GM23338 (cell line): ENCODE measurements around the gene LOXL1. TPM values are rescaled to one million over a fixed set of nuclear protein-coding genes. Genes with fewer than 3 reads are reported as not detected.

Experiments used
- ATAC-seq: fragments of 200-7000 bp; cut with Tn5 transposase; 3 replicates; pipeline ENCODE4 v1.9.1; 2020
- DNase-seq: peaks from one replicate; pipeline ENCODE4 v3.0.0-alpha.2; 2015; ENCODE audit warnings: low spot score
- H2AFZ ChIP-seq: fragments of 200-600 bp; sonication (generic); 2 replicates; pipeline ENCODE4 v1.8.0; 2016; ENCODE audit warnings: antibody characterized with exemption, mild to moderate bottlenecking, moderate library complexity
- H3F3A ChIP-seq: fragments of 200-600 bp; sonication (generic); replicated peaks from 2 replicates; pipeline ENCODE4 v1.8.0; 2017; ENCODE audit warnings: antibody characterized with exemption, mixed run types, low read depth
- H3K27ac ChIP-seq: fragments of 200-600 bp; sonication (generic); 2 replicates; pipeline ENCODE4 v1.6.1; 2016; ENCODE audit warnings: low read depth
- H3K27me3 ChIP-seq: fragments of 200-600 bp; sonication (generic); 2 replicates; pipeline ENCODE4 v1.8.0; 2016; ENCODE audit warnings: mild to moderate bottlenecking, mixed run types, moderate library complexity; ENCODE audit not compliant: insufficient read depth
- H3K36me3 ChIP-seq: fragments of 200-600 bp; sonication (generic); 2 replicates; pipeline ENCODE4 v1.8.0; 2016; ENCODE audit warnings: mild to moderate bottlenecking; ENCODE audit not compliant: insufficient read depth
- H3K4me1 ChIP-seq: fragments of 200-600 bp; sonication (generic); 2 replicates; pipeline ENCODE4 v1.8.0; 2016; ENCODE audit warnings: mild to moderate bottlenecking, moderate library complexity; ENCODE audit not compliant: insufficient read depth
- H3K4me2 ChIP-seq: fragments of 200-600 bp; sonication (generic); 2 replicates; pipeline ENCODE4 v1.7.1; 2017; ENCODE audit warnings: mixed run types
- H3K4me3 ChIP-seq: fragments of 200-600 bp; sonication (generic); 2 replicates; pipeline ENCODE4 v1.6.1; 2016; ENCODE audit warnings: mixed run types
- H3K79me2 ChIP-seq: fragments of 200-600 bp; sonication (generic); replicated peaks from 2 replicates; pipeline ENCODE4 v1.8.0; 2017; ENCODE audit warnings: mild to moderate bottlenecking; ENCODE audit not compliant: insufficient read depth
- H3K9me2 ChIP-seq: fragments of 200-600 bp; sonication (generic); 2 replicates; pipeline ENCODE4 v1.8.0; 2017; ENCODE audit not compliant: insufficient read depth
- H4K20me1 ChIP-seq: fragments of 200-600 bp; sonication (generic); replicated peaks from 2 replicates; pipeline ENCODE4 v1.8.0; 2017; ENCODE audit warnings: mild to moderate bottlenecking; ENCODE audit not compliant: insufficient read depth
- H3K27ac Mint-ChIP-seq: 2 replicates; pipeline ENCODE4 v1.8.0; 2020; ENCODE audit warnings: inconsistent platforms, mild to moderate bottlenecking, moderate library complexity, mixed read lengths
- H3K27me3 Mint-ChIP-seq: 3 replicates; pipeline ENCODE4 v1.8.0; 2022; ENCODE audit warnings: low read depth, mild to moderate bottlenecking, moderate library complexity, mixed read lengths, inconsistent platforms; ENCODE audit not compliant: insufficient read depth, poor library complexity
- H3K36me3 Mint-ChIP-seq: 3 replicates; pipeline ENCODE4 v1.8.0; 2021; ENCODE audit warnings: low read depth, mild to moderate bottlenecking, inconsistent platforms, moderate library complexity, mixed read lengths
- H3K4me1 Mint-ChIP-seq: 3 replicates; pipeline ENCODE4 v1.8.0; 2020; ENCODE audit warnings: mild to moderate bottlenecking, inconsistent platforms, mixed read lengths
- H3K4me3 Mint-ChIP-seq: 3 replicates; pipeline ENCODE4 v1.8.0; 2021; ENCODE audit warnings: moderate library complexity, mild to moderate bottlenecking, inconsistent platforms, mixed read lengths
- H3K9me3 Mint-ChIP-seq: 3 replicates; pipeline ENCODE4 v1.8.0; 2020; ENCODE audit warnings: moderate library complexity, mild to moderate bottlenecking, inconsistent platforms, mixed read lengths
- CREB1 ChIP-seq: fragments of 250-450 bp; sonication (Bioruptor Pico); IDR thresholded peaks from 2 replicates; pipeline ENCODE4 v1.5.0; 2020; ENCODE audit warnings: low read depth, mild to moderate bottlenecking, moderate library complexity
- CTCF ChIP-seq, 2 experiments: fragments of 200-600 bp in 1 of 2; sonication (generic) in 1 of 2; conservative IDR thresholded peaks; 2 replicates each; pipeline versions ENCODE4 v1.5.1 to v1.6.1; 2016 to 2017; ENCODE audit warnings: antibody characterized with exemption in 2 of 2, low read depth in 2 of 2, mild to moderate bottlenecking in 2 of 2, moderate library complexity in 1 of 2
- EZH2phosphoT487 ChIP-seq: fragments of 200-600 bp; sonication (generic); IDR thresholded peaks from one replicate; pipeline ENCODE4 v1.8.1; 2018; ENCODE audit warnings: antibody characterized with exemption; ENCODE audit not compliant: unreplicated experiment
- JUNB ChIP-seq: IDR thresholded peaks from one replicate; pipeline ENCODE4 v1.6.1; 2016; ENCODE audit warnings: antibody characterized with exemption; ENCODE audit not compliant: unreplicated experiment
- REST ChIP-seq: IDR thresholded peaks from one replicate; pipeline ENCODE4 v1.6.1; 2018; ENCODE audit warnings: antibody characterized with exemption; ENCODE audit not compliant: unreplicated experiment
- STAT1 ChIP-seq: IDR thresholded peaks from one replicate; pipeline ENCODE4 v1.6.1; 2016; ENCODE audit warnings: antibody characterized with exemption; ENCODE audit not compliant: unreplicated experiment
- ZNF331 ChIP-seq: fragments of 250-450 bp; sonication (Bioruptor Pico); IDR thresholded peaks from 2 replicates; pipeline ENCODE4 v1.5.0; 2020; ENCODE audit warnings: low read depth, mild to moderate bottlenecking, moderate library complexity
- polyA plus RNA-seq: library from polyadenylated mRNA; unstranded; fragments of >200 nt; fragmentation: Nextera tagmentation; extraction: Ambion mirVana; gene quantifications from 2 replicates; pipeline ENCODE4 v1.2.1, GENCODE V29; 2016
- total RNA-seq: library from RNA; depleted of rRNA; stranded (reverse); fragments of >200 nt; shearing (Covaris generic); gene quantifications from 2 replicates; pipeline ENCODE4 v1.2.3, GENCODE V29; 2014
- TF ChIP-seq, protein P1 (sequence below): fragments of 250-450 bp; sonication (Bioruptor Pico); IDR thresholded peaks from 2 replicates; pipeline ENCODE4 v1.5.0; 2020; ENCODE audit warnings: mild to moderate bottlenecking, moderate library complexity

Gene LOXL1
- total and polyA plus RNA-seq, 2 experiments from 2014 or later, result 6.9 to 10.8 TPM

GRCh38 chr15:73889762-73890124, 36.5 kb upstream of the LOXL1 start:
- H3K27ac Mint-ChIP-seq, result no peak overlapping the region

More at GRCh38 chr15:73889762-73890124, 36.5 kb upstream of the LOXL1 start:
- ATAC-seq (no peak), DNase-seq (no peak)
- Histone ChIP-seq H3K4me3 (no peak overlapping the region), H3F3A (no peaks in the 10 kb centered on the region), H3K27ac (no peak overlapping the region), H3K4me2 (no peak overlapping the region), H3K79me2 (no peaks in the 10 kb centered on the region), H3K4me1 (no peaks in the 10 kb centered on the region), H3K9me2 (no peaks in the 10 kb centered on the region), H4K20me1 (no peaks in the 10 kb centered on the region), H2AFZ (no peak overlapping the region), H3K36me3 (no peaks in the 10 kb centered on the region), H3K27me3 (no peaks in the 10 kb centered on the region)
- Mint-ChIP-seq H3K9me3 (peaks cover 24% of the 10 kb centered on the region), H3K36me3 (peaks cover 8% of the 10 kb centered on the region), H3K4me1 (peaks cover 6% of the 10 kb centered on the region; the same call in 2 of the 3 replicates), H3K27me3 (peaks cover 6% of the 10 kb centered on the region), H3K4me3 (no peak overlapping the region; the same call in 2 of the 3 replicates)
- TF ChIP-seq ZNF331 (CRISPR knock-in tag) (no peak), CTCF (conservative IDR thresholded peaks at IDR 0.05; ENCODE audit: low read depth in 2 of 2) (no peak), JUNB (no peak), CREB1 (CRISPR knock-in tag) (no peak), EZH2phosphoT487 (no peak), REST (no peak), STAT1 (no peak)
- TF ChIP-seq, protein P1, sequence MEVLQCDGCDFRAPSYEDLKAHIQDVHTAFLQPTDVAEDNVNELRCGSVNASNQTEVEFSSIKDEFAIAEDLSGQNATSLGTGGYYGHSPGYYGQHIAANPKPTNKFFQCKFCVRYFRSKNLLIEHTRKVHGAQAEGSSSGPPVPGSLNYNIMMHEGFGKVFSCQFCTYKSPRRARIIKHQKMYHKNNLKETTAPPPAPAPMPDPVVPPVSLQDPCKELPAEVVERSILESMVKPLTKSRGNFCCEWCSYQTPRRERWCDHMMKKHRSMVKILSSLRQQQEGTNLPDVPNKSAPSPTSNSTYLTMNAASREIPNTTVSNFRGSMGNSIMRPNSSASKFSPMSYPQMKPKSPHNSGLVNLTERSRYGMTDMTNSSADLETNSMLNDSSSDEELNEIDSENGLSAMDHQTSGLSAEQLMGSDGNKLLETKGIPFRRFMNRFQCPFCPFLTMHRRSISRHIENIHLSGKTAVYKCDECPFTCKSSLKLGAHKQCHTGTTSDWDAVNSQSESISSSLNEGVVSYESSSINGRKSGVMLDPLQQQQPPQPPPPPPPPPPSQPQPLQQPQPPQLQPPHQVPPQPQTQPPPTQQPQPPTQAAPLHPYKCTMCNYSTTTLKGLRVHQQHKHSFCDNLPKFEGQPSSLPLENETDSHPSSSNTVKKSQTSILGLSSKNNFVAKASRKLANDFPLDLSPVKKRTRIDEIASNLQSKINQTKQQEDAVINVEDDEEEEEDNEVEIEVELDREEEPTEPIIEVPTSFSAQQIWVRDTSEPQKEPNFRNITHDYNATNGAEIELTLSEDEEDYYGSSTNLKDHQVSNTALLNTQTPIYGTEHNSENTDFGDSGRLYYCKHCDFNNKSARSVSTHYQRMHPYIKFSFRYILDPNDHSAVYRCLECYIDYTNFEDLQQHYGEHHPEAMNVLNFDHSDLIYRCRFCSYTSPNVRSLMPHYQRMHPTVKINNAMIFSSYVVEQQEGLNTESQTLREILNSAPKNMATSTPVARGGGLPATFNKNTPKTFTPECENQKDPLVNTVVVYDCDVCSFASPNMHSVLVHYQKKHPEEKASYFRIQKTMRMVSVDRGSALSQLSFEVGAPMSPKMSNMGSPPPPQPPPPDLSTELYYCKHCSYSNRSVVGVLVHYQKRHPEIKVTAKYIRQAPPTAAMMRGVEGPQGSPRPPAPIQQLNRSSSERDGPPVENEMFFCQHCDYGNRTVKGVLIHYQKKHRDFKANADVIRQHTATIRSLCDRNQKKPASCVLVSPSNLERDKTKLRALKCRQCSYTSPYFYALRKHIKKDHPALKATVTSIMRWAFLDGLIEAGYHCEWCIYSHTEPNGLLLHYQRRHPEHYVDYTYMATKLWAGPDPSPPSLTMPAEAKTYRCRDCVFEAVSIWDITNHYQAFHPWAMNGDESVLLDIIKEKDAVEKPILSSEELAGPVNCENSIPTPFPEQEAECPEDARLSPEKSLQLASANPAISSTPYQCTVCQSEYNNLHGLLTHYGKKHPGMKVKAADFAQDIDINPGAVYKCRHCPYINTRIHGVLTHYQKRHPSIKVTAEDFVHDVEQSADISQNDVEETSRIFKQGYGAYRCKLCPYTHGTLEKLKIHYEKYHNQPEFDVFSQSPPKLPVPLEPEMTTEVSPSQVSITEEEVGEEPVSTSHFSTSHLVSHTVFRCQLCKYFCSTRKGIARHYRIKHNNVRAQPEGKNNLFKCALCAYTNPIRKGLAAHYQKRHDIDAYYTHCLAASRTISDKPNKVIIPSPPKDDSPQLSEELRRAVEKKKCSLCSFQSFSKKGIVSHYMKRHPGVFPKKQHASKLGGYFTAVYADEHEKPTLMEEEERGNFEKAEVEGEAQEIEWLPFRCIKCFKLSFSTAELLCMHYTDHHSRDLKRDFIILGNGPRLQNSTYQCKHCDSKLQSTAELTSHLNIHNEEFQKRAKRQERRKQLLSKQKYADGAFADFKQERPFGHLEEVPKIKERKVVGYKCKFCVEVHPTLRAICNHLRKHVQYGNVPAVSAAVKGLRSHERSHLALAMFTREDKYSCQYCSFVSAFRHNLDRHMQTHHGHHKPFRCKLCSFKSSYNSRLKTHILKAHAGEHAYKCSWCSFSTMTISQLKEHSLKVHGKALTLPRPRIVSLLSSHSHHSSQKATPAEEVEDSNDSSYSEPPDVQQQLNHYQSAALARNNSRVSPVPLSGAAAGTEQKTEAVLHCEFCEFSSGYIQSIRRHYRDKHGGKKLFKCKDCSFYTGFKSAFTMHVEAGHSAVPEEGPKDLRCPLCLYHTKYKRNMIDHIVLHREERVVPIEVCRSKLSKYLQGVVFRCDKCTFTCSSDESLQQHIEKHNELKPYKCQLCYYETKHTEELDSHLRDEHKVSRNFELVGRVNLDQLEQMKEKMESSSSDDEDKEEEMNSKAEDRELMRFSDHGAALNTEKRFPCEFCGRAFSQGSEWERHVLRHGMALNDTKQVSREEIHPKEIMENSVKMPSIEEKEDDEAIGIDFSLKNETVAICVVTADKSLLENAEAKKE (CRISPR knock-in tag), result no peak
